ENCODE data around the gene PAX2. TPM values are rescaled to one million over a fixed set of nuclear protein-coding genes. Genes with fewer than 3 reads are reported as not detected.

Gene PAX2
- total RNA-seq, 4 donors from 2014 or later = not detected

DNA sequence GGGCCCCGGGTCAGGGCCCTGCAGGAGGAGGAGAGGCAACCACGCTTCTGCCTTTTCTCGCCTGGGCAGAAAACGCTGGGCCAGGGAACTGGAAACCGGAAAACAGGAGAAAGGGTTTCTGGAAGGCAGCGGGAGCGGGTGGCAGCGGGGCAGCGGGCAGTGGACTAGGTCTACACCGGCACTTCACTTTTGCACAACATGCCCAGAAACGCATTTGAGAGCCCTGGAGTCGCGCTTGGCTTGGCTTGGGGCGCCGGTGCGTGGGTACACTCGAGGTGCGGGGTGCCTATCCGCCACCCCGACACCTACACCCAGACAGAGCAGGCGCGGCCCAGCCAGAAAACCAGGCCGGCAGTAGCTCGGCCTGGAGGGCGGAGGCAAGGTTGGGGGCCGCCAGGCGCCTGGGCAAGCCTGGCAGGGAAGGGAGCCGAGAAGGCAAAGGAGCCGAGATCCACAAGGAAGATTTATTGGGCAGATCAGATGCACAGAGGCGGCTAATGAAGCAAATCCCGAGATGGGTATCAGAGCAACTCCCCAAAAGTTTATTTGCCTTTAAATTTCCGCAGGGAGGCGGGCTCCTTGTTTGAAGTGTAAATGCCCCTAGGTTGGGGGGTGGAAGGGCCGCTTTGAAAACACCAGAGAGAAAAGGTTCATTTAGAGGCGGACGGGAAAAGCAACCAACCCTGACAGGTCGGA lies 3.2 kb upstream of the PAX2 start:
- H3K36me3 ChIP-seq = no peaks in the 10 kb centered on the region
- peaks cover 3 to 83% (median 43%) of the 10 kb centered on the region in 3 donors for H3K4me1 ChIP-seq
- no peak for TF ChIP-seq POLR2AphosphoS5 (IDR thresholded peaks at IDR 0.05)
- TF ChIP-seq POLR2A (IDR thresholded peaks at IDR 0.05) = no peak
- TF ChIP-seq EP300 (IDR thresholded peaks at IDR 0.05) = no peak
- TF ChIP-seq, protein P1, sequence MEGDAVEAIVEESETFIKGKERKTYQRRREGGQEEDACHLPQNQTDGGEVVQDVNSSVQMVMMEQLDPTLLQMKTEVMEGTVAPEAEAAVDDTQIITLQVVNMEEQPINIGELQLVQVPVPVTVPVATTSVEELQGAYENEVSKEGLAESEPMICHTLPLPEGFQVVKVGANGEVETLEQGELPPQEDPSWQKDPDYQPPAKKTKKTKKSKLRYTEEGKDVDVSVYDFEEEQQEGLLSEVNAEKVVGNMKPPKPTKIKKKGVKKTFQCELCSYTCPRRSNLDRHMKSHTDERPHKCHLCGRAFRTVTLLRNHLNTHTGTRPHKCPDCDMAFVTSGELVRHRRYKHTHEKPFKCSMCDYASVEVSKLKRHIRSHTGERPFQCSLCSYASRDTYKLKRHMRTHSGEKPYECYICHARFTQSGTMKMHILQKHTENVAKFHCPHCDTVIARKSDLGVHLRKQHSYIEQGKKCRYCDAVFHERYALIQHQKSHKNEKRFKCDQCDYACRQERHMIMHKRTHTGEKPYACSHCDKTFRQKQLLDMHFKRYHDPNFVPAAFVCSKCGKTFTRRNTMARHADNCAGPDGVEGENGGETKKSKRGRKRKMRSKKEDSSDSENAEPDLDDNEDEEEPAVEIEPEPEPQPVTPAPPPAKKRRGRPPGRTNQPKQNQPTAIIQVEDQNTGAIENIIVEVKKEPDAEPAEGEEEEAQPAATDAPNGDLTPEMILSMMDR (IDR thresholded peaks at IDR 0.05) = no peak
- peaks cover 100% of the 10 kb centered on the region for H3K27me3 ChIP-seq
- H3K4me3 ChIP-seq = no peak overlapping the region
- 5 to 7% methylated on average over 12 to 16 of the region's 37 CpGs for WGBS, 2 donors (ENCODE audit: low coverage in 1 of 2)
- no peak for ATAC-seq
- no peaks in the 10 kb centered on the region for H3K9me3 ChIP-seq
- no peak overlapping the region for H3K27ac ChIP-seq

DNA sequence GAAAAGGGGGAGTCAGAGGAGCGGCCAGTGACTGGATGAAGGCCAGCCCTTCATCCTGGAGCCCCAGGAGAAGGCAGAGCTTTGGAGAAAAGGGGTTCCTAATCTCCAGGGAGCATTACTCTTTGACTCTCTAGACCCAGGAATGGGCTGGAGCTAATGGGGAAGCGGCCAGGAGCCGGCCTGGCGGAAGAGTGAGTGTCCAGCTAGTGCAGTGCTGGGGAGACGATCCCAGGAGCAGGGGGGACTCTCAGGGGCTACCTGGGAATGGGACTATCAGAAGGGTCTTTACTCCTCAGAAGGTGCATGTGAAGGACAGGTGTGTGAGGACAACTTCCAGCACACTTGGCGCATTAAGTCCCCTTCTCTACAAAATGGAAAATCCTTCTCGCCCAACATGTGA lies 2.4 kb upstream of the PAX2 start:
- Histone ChIP-seq H3K9me3 (no peaks in the 10 kb centered on the region), H3K4me1 (peaks cover 3 to 83% (median 40%) of the 10 kb centered on the region in 3 donors), H3K27ac (no peak overlapping the region), H3K27me3 (peaks cover 100% of the 10 kb centered on the region), H3K36me3 (no peaks in the 10 kb centered on the region), H3K4me3 (no peak overlapping the region)
- WGBS, 2 donors (ENCODE audit: low coverage in 1 of 2) = 20 to 33% methylated on average over 1 of the region's 7 CpGs
- no peak for TF ChIP-seq POLR2AphosphoS5 (IDR thresholded peaks at IDR 0.05)
- no peak for TF ChIP-seq EP300 (IDR thresholded peaks at IDR 0.05)
- TF ChIP-seq, protein P1 (IDR thresholded peaks at IDR 0.05) = no peak
- TF ChIP-seq POLR2A (IDR thresholded peaks at IDR 0.05) = no peak
- ATAC-seq = no peak

DNA sequence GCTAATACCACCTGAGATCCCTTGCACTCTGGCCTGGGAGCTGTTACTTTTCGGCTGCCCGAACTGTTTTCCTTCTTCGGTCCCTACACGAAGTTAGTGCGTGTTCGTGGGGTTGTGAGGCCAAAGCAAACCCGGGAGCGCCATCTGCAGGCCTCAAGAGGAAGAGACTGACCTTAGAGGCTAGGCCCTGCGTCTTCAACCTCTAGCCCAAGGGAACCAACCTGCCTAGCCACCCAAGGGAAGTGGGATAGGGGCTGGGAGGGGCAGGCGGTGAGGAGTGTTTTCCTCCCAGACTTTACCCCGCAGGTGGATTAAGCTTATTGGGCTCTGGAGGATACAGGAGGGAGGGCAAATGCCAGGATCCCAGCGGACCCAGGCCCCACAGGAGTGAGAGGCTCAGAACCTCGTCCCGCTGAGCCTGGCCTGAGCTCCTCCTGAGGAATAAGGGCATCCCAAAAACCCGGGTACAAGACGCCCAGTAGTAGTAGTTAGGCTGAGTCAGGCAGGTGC lies 1.7 kb upstream of the PAX2 start:
- ATAC-seq = no peak
- Histone ChIP-seq H3K4me1 (peaks cover 3 to 88% (median 45%) of the 10 kb centered on the region in 3 donors), H3K27me3 (peaks cover 100% of the 10 kb centered on the region)

DNA sequence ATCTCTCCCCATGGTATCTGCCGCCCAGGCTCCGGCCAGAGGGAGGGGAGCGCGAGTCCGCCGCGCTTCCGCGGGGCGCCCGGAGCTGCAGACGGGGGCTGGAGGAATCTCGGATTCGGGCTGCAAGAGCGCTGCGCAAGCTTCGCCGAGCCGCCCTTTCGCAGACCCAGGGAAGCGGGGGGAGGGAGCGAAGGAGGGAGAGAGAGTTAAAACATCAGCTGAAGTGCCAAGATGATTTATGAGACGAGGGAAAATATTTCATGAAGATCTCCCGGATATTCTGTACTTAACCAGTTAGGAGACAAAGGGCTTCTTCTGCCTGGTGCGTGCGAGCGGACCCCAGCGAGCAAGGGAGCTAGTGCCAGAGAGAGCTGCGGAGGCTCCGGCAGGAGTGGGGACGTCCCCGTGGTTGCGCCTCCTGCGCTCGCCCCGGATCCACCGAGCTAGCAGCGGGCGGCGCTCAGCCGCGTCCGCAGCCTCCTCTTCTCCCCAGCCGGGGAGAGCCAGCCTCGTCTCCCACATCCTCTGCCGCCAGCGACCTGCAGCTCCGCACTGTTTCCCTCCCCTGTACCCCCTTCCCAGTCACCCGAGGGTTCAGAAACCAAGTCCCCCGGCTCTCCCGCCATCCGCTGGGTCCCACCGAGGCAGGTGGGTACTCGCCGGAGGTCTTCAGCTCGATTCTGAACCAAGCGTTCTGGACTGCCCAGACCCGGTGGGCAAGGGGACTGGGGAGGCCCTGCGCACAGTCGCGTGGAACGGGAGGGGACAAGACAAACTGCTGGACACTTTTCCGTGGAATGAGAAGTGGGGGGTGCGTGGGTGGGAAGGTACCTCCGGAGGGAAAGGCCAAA lies 1.0 kb upstream of the PAX2 start:
- peaks cover 100% of the 10 kb centered on the region for H3K27me3 ChIP-seq
- peaks cover 3 to 88% (median 46%) of the 10 kb centered on the region in 3 donors for H3K4me1 ChIP-seq

More for the DNA sequence above, 1.7 kb upstream of the PAX2 start:
- H3K4me3 ChIP-seq = no peak overlapping the region
- no peaks in the 10 kb centered on the region for H3K36me3 ChIP-seq
- H3K27ac ChIP-seq = no peak overlapping the region
- no peaks in the 10 kb centered on the region for H3K9me3 ChIP-seq
- WGBS, 2 donors (ENCODE audit: low coverage in 1 of 2) = 0% methylated on average over 2 to 5 of the region's 16 CpGs
- no peak for TF ChIP-seq EP300 (IDR thresholded peaks at IDR 0.05)
- TF ChIP-seq, protein P1 (IDR thresholded peaks at IDR 0.05) = peak in 2 of 4 experiments; percentile 36 to 60

More for the DNA sequence above, 1.0 kb upstream of the PAX2 start:
- Histone ChIP-seq H3K36me3 (no peaks in the 10 kb centered on the region), H3K27ac (no peak overlapping the region), H3K9me3 (no peaks in the 10 kb centered on the region), H3K4me3 (peak overlapping the region in 1 of 2 donors; percentile 45)
- ATAC-seq = no peak
- 0 to 4% methylated on average over 11 to 15 of the region's 65 CpGs for WGBS, 2 donors (ENCODE audit: low coverage in 1 of 2)
- no peak for TF ChIP-seq POLR2AphosphoS5 (IDR thresholded peaks at IDR 0.05)
- TF ChIP-seq EP300 (IDR thresholded peaks at IDR 0.05) = no peak
- TF ChIP-seq, protein P1 (IDR thresholded peaks at IDR 0.05) = no peak
- no peak for TF ChIP-seq POLR2A (IDR thresholded peaks at IDR 0.05)
